HG03280 (cell line): ENCODE measurements around the gene CEP350.
"Not testable (repeated sequence)": the region's sequence is repeated elsewhere in the genome, so short reads cannot be mapped to it uniquely, and the experiment has no call there.

ENCODE experiments used
- ATAC-seq: cut with Tn5 transposase; IDR thresholded peaks from one replicate; pipeline ENCODE4 v1.9.1; 2021; ENCODE audit warnings: mild to moderate bottlenecking, moderate library complexity; ENCODE audit not compliant: unreplicated experiment

CEP350 gene

GRCh38 chr1:179938752-179939151 is 15.9 kb upstream of the CEP350 start:
- no peak for ATAC-seq

DNA sequence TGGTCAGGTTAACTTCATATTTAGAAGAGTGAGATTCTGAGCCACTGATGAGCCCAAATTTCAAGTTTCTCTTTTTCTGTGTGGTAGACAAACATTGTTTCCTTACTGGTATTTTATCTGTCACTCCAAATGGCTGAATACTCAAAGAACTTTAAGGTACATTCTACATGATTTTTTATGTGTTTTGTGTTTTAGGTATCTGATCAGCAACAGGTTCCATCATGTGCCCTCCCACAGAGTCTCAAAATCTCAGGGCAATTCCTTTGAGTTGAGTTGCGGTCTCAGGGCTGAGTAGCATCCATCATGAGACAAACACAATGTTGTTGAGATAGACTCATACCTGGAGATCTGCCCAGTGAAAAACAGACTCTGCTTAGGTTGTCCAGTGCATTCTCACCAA is 14.7 kb upstream of the CEP350 start:
- no peak for ATAC-seq

GRCh38 chr1:179941454-179941853 is 13.2 kb upstream of the CEP350 start:
- ATAC-seq = no peak

- ATAC-seq = no peak
Measured at GRCh38 chr1:179950651-179951050, 4.0 kb upstream of the CEP350 start.

GRCh38 chr1:179951383-179952144 is 3.0 kb upstream of the CEP350 start:
- no peak for ATAC-seq

DNA sequence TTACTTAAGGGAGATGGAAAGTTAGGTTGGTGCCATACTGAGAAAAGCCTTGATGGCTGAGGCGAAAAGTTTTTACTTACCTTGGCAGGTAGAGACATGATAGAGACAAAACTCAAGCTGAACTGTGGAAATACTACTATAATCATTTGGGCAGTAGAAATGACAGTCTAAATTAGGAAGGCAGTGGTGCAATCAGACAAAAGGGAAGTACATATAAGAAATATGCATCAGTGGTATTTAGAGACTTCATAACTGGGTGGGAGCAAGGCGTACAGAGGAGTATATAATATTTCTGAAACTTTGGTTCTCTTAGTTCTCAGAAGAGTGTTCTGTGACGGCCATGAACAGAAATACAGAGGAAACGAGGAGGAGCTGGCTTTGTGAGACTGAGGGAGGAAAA is 2.4 kb upstream of the CEP350 start:
- no peak for ATAC-seq

DNA sequence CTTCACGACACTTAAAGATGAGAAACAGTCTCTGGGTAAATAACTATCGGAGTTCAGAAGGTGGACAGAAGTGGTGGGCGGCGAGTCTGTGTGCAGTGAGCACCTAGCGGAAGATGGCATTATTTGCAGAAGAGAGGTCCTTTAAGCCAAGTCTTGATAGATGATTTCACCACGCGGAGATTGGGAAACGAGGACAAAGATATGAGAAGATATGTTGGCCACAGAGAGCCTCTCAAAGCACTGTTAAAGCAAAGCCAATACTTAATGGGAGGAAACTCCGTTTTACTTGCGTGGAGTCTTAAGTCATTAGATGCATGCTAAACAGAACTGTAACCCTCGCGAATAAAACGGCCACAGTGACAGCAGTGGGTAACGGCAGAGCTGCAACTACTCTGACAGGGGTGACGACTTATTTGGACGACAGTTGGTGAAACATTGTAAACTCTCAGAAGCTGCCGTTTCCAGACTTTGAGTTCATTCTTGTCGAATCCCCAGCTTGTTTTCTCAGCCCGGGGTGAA is 577 bp upstream of the CEP350 start:
- ATAC-seq = peak; percentile 30

GRCh38 chr1:179955287-179955680 is 674 bp downstream of the CEP350 start:
- ATAC-seq = peak; percentile 2

- no peak for ATAC-seq
Measured at GRCh38 chr1:179955731-179956130, 1.1 kb downstream of the CEP350 start.

DNA sequence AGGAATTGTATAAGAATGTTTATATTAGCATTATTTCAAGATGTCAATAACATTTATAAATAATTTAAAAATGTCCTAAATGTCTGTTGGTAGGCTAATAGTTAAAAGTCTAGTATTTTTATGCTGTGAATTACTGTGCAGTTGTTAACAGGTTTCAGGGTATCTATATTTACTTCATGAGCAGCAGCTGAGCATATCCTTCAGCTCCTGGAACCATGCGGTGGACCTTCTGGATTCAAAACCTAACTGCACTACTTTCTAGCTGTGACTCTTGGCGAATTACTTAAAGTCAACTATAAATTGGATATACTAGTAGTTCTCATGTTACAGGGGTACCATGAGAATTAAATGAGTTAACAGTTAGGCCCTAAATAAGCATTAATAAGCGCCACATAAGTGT is 3.7 kb downstream of the CEP350 start:
- no peak for ATAC-seq

GRCh38 chr1:179962168-179962567 is 7.6 kb downstream of the CEP350 start:
- ATAC-seq = not testable (repeated sequence)

GRCh38 chr1:179966551-179966950 is 11.9 kb downstream of the CEP350 start:
- ATAC-seq = no peak

- ATAC-seq = no peak
Measured at GRCh38 chr1:179968284-179968993, 13.8 kb downstream of the CEP350 start.

DNA sequence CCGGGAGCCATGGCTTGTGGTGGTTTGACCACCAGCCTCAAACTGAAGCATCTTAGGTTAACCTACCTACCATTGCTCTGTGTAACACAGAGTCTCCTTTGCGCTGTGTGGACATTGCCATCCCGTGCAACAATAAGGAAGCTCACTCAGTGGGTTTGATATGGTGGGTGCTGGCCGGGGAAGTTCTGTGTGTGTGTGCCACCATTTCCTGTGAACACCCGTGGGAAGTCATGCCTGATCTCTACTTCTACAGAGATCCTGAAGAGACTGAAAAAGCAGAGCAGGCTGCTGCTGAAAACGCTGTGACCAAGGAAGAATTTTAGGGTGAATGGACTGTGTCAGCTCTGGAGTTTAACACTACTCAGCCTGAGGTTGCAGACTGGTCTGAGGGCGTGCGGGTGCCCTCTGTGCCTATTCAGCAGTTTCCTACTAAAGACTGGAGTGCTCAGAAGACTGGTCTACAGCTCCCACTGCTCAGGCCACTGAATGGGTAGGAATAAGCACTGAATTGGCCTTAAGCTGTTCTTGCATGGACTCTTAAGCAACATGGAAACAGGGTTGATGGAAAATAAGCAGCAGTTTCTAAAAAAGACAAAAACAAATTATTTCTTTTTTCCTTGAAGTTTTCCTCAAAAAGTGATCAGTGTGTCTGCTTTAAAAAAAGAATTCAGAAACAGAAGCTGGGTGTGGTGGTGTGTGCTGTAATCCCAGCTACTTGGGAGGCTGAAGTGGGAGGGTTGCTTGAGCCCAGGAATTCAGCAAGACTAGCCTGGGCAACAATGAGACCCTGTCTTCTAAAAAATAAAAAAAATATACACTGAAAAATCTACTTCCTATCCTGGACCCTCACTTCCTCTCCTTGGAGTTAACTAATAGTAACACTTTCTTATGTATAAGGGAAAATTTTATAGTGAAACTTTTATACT is 14.6 kb downstream of the CEP350 start:
- no peak for ATAC-seq

DNA sequence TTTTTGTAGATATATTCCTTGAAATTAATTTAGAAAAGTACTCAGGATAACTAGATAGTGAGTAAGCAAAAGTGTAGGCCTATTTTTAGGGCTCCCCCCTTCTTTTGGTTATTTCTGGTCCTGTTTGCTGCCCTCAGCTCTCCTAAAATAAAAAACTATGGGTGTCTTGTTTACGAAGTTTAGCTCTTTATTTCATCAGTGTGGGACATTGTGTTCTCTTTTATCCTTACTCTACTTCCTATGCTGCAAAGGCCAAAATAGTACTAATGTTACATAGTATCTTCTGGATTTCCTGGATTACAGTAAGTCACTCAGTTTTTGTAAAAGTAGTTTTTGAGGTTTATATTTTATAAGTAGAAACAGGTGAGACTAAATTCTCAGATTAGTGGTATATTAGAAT is 15.4 kb downstream of the CEP350 start:
- ATAC-seq = no peak

DNA sequence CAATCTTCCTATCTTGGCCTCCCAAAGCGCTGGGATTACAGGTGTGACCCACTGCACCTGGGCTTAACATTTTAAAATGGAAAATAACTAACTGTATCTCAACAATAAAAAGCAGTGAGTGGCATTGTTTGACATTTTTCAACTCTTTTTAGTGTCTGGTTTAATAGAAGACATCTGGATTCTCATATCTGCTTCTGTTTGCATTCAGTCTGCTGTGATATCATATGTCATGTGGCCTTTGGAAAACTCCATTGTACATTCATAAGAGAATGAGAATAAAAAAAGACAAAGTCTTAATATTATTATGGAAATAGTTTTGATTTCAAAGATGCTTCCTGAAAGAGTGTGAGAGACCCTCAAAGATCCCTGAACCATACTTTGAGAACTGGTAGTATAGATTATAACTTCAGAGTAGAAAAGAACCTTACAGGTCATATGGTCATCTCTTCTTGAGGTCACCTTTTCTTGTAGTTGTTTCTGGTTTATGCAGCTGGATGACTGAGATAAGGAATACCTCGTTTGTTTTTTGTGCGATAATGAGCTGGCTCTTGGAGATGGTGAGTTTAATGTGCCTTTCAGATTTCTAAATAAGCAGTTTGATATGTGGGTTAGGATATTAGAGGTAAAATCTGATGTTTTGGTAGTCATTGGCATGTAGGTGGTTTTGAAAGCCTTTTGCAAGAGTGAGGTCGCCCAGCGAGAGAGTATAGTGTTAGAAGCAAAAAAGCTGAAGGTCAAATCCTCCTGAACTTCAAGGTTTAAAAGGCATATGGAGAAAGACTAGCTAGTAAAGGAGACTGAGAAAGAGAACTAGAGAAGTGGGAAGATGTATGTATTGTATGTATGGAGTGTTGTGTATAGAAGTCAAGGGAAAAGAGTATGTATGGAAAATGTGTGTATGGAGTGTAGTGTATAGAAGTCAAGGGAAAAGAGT is 17.2 kb downstream of the CEP350 start:
- no peak for ATAC-seq

DNA sequence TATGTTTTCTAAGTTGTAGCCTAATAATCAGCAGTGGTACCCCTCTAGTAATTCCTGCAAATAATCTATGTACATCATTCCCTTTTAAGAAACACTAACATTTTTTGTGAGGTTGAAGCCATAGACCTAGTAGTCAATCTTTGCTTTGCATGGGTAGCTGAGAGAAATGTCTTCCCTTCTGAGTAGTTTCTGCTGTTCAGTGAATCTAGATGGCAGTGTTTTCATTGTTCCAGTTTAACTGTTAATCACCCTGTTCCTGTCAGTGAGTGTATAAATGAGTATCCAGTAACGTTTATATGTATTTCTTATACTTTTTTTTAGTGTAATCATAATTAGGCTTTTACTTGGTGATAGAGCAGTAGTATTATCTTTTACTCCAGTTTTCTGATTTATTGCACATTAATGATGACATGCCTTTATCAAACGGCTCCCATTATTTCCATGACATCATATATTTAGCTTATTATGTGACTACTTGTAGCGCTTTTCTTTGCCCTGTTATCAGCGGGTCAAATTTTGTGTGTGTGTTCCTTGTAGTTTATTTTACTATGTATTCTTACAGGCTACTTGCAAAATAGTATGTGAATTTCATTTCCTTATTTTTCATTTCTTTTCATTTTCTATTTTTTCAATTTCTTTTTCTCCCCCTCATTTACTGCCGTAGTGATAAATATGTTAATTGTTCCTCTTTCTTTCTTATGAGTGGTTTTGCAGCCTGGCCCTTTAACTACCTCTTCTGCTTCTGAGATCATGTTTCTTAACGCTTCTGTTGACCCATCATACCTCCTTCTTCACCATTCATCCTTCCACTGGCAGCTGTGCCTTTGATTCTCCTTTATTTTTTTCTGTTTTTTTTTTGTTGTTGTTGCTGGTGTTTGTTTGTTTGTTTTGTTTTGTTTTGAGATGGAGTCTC is 18.8 kb downstream of the CEP350 start:
- ATAC-seq = no peak

DNA sequence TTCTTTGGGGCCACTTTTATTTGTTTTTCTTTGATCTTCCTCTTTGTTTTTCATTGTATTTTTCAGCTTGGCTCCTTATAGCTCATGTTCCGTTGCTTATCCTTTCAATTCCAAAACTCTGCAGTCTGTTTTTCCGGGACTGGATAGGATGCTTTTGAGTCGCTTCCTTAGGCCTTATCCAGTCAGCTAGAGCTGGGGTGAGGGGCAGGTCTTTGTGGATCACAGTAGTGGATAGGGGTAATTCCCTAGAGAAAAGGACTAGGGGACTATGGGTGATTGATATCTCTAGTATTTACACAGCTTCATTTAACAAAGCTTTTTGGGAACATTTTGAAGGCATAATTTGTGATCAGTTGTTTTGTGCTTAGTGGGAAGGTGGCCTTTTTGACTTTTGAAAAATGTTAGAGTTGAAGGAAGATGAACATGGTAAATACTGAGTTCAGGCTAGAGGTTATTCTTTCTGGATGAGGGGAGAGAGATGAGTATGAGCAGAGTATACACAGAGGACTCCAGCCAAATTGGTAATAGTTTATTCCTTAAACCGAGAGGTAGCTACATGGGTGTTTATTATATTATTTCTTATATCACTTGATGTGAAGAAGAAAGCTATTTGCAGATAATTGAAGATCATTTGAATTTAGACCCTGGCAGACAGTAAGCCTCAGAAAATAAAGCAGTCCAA is 22.5 kb downstream of the CEP350 start:
- no peak for ATAC-seq
